Endothelial cell of hepatic sinusoid (primary cell): ENCODE measurements around the gene SKP1.

Experiments used
- in situ Hi-C: cut with HindIII; loops from 2 replicates; pipeline ENCODE4 v1.10.0; 2017; ENCODE audit warnings: low sequenced_read_pairs

Gene SKP1

GRCh38 chr5:134145041-134145757 lies 31.6 kb downstream of the SKP1 start:
- in situ Hi-C loops, result loop anchor here (5.0 kb wide), 1 partner anchor 93 kb away; no protein-coding TSS in a partner anchor

- in situ Hi-C loops, result no loop called here
These were observed 32.5 kb downstream of the SKP1 start for GRCh38 chr5:134143944-134144941.

GRCh38 chr5:134143431-134143830 lies 33.3 kb downstream of the SKP1 start:
- in situ Hi-C loops, result no loop called here

GRCh38 chr5:134142806-134143205 lies 33.9 kb downstream of the SKP1 start:
- in situ Hi-C loops, result no loop called here

- in situ Hi-C loops, result no loop called here
These were observed 34.7 kb downstream of the SKP1 start for GRCh38 chr5:134142052-134142451.

- in situ Hi-C loops, result no loop called here
These were observed 35.3 kb downstream of the SKP1 start for GRCh38 chr5:134141331-134142050.

- in situ Hi-C loops, result no loop called here
These were observed 36.1 kb downstream of the SKP1 start for GRCh38 chr5:134140530-134141201.

GRCh38 chr5:134139891-134140469 lies 36.8 kb downstream of the SKP1 start:
- in situ Hi-C loops, result no loop called here

- in situ Hi-C loops, result no loop called here
These were observed 37.3 kb downstream of the SKP1 start for GRCh38 chr5:134139377-134139851.

GRCh38 chr5:134138416-134139376 lies 38.1 kb downstream of the SKP1 start:
- in situ Hi-C loops, result no loop called here

GRCh38 chr5:134136771-134137170 lies 40.0 kb downstream of the SKP1 start:
- in situ Hi-C loops, result no loop called here

- in situ Hi-C loops, result no loop called here
These were observed 40.5 kb downstream of the SKP1 start for GRCh38 chr5:134136221-134136631.

- in situ Hi-C loops, result no loop called here
These were observed 41.6 kb downstream of the SKP1 start for GRCh38 chr5:134135091-134135655.

- in situ Hi-C loops, result no loop called here
These were observed 42.7 kb downstream of the SKP1 start for GRCh38 chr5:134133995-134134541.

GRCh38 chr5:134133188-134133994 lies 43.4 kb downstream of the SKP1 start:
- in situ Hi-C loops, result no loop called here

- in situ Hi-C loops, result no loop called here
These were observed 44.2 kb downstream of the SKP1 start for GRCh38 chr5:134132372-134133187.
